GM12891 (cell line): Measurements from ENCODE around the gene GPSM1.

Experiments used
- PAX5 ChIP-seq: IDR thresholded peaks from 2 replicates; pipeline ENCODE4 v1.6.1; 2011; ENCODE audit warnings: low read length, moderate library complexity, mild to moderate bottlenecking; ENCODE audit not compliant: insufficient read depth, severe bottlenecking
- POLR2A ChIP-seq: IDR thresholded peaks from 2 replicates; pipeline ENCODE4 v1.6.1; 2011; ENCODE audit warnings: low read depth, low read length, control low read depth
- POLR2AphosphoS5 ChIP-seq: IDR thresholded peaks from 2 replicates; pipeline ENCODE4 v1.6.1; 2011; ENCODE audit warnings: low read depth, low read length, control low read depth
- POU2F2 ChIP-seq: IDR thresholded peaks from 2 replicates; pipeline ENCODE4 v1.6.1; 2011; ENCODE audit warnings: low read depth, mild to moderate bottlenecking, control low read depth, low read length, moderate library complexity
- SPI1 ChIP-seq: IDR thresholded peaks from 2 replicates; pipeline ENCODE4 v1.6.1; 2011; ENCODE audit warnings: low read depth, low read length, control low read depth
- TAF1 ChIP-seq: IDR thresholded peaks from 2 replicates; pipeline ENCODE4 v1.6.1; 2011; ENCODE audit warnings: low read depth, low read length, control low read depth

- no peak for TF ChIP-seq SPI1
- TF ChIP-seq POLR2A: no peak
- no peak for TF ChIP-seq POLR2AphosphoS5
- TF ChIP-seq TAF1: no peak
- no peak for TF ChIP-seq PAX5
- TF ChIP-seq POU2F2: no peak
These were observed 44.2 kb downstream of the GPSM1 start for GRCh38 chr9:136371533-136371880.
